NB4 (cell line): ENCODE measurements around the gene PRKG1.

Experiments
- CTCF ChIP-seq: IDR thresholded peaks from one replicate; pipeline ENCODE4 v1.5.1; 2012; ENCODE audit warnings: low read depth, low read length
- MAX ChIP-seq: IDR thresholded peaks from 2 replicates; pipeline ENCODE4 v1.6.1; 2011; ENCODE audit warnings: low read depth, low read length
- POLR2A ChIP-seq: IDR thresholded peaks from 2 replicates; pipeline ENCODE4 v1.6.1; 2011; ENCODE audit warnings: mild to moderate bottlenecking; ENCODE audit not compliant: insufficient read length; ENCODE audit errors: extremely low read depth

GRCh38 chr10:51964630-51965029, 890.3 kb downstream of the PRKG1 start:
- TF ChIP-seq POLR2A (no peak), CTCF (no peak), MAX (no peak)
